Activated T-helper 2 cell treated with anti-CD3 and anti-CD28 coated beads, Interferon-gamma antibody, Interleukin-2, Interleukin-4, amounts not matched to agents 10 μg/mL and 5 μg/mL and 100 μg/mL, durations not matched to agents 14 hours and 24 hours and 36 hours (primary cell): Measurements from ENCODE around the gene C17orf100. TPM values are rescaled to one million over a fixed set of nuclear protein-coding genes. Genes with fewer than 3 reads are reported as not detected.
"Not testable (repeated sequence)": the region's sequence is repeated elsewhere in the genome, so short reads cannot be mapped to it uniquely, and the experiment has no call there.

Experiments
- DNase-seq: peaks from one replicate; pipeline ENCODE4 v3.0.0; 2021; ENCODE audit warnings: low spot score
- H3K27ac Mint-ChIP-seq: one replicate; pipeline ENCODE4 v1.8.0; 2021; ENCODE audit warnings: mixed read lengths
- H3K27me3 Mint-ChIP-seq: one replicate; pipeline ENCODE4 v1.8.0; 2021; ENCODE audit warnings: low read depth, mixed read lengths
- H3K36me3 Mint-ChIP-seq: one replicate; pipeline ENCODE4 v1.8.0; 2021; ENCODE audit warnings: low read depth, mixed read lengths
- H3K4me1 Mint-ChIP-seq: one replicate; pipeline ENCODE4 v1.8.0; 2021; ENCODE audit warnings: low read depth, mixed read lengths
- H3K4me3 Mint-ChIP-seq: one replicate; pipeline ENCODE4 v1.8.0; 2021; ENCODE audit warnings: low read depth, mild to moderate bottlenecking, moderate library complexity, mixed read lengths
- H3K9me3 Mint-ChIP-seq: one replicate; pipeline ENCODE4 v1.8.0; 2021; ENCODE audit warnings: mixed read lengths
- intact Hi-C: fragments of 100-400 bp; cut with micrococcal nuclease; formaldehyde crosslinking; loops from one replicate; pipeline ENCODE4 v1.15.1; 2023
- total RNA-seq: library from RNA; stranded (reverse); gene quantifications from 2 replicates; pipeline ENCODE4 v1.2.3, GENCODE V29; 2022

C17orf100 gene
- total RNA-seq, 1 donor from 2014 or later, result 2.0 TPM

- H3K27ac Mint-ChIP-seq, result no peak overlapping the region
- peaks cover under 1% of the 10 kb centered on the region for H3K27me3 Mint-ChIP-seq
- H3K4me3 Mint-ChIP-seq, result no peak overlapping the region
- intact Hi-C loops, result loop anchor here (10.0 kb wide), 3 partner anchors 203 to 1163 kb away; partner anchors contain the start of genes DERL2, MIS12, NLRP1 and PIMREG
- H3K36me3 Mint-ChIP-seq, result peaks cover 62% of the 10 kb centered on the region
- no peaks in the 10 kb centered on the region for H3K9me3 Mint-ChIP-seq
- no peak for DNase-seq
- H3K4me1 Mint-ChIP-seq, result peaks cover 58% of the 10 kb centered on the region
Measured at GRCh38 chr17:6648181-6648580, 3.4 kb upstream of the C17orf100 start.

DNA sequence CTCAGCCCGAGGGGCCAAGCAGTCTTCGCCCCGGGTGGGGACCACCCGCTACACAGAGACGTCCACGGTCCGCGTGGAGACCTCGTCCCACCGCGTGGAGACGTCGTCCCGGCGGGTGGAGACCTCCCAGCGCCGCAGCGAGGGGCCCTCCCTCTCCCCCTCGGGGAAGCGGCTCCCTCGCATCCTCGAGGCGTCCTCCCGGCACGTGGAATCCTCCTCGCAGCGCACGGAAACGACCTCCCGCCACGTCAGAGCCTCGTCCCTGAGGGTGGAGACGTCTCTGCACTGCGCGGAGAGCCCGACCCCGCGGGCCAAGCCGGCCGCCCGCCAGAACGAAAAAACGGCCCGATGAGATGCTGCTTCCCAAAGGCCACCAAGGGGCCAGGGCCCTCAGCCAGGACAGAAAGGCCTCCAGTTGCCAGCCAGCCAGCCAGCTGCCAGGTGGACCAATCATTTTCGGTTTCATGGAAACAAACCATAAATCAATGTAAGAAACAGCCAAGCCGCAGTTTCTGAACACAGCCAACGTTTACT is 424 bp downstream of the C17orf100 start:
- Mint-ChIP-seq H3K36me3 (peaks cover 30% of the 10 kb centered on the region), H3K9me3 (no peaks in the 10 kb centered on the region), H3K27ac (no peak overlapping the region), H3K27me3 (peaks cover 25% of the 10 kb centered on the region), H3K4me3 (peak overlapping the region; percentile 45), H3K4me1 (peaks cover 49% of the 10 kb centered on the region)
- no peak for DNase-seq
- intact Hi-C loops, result loop anchor here (1.0 to 10.0 kb wide), 3 partner anchors 12 to 363 kb away; partner anchors contain the start of genes KIAA0753 and XAF1

GRCh38 chr17:6654841-6655731 is 3.5 kb downstream of the C17orf100 start:
- no peak for DNase-seq
- H3K27me3 Mint-ChIP-seq, result peaks cover 34% of the 10 kb centered on the region
- peaks cover 39% of the 10 kb centered on the region for H3K4me1 Mint-ChIP-seq
- peaks cover 8% of the 10 kb centered on the region for H3K36me3 Mint-ChIP-seq
- H3K9me3 Mint-ChIP-seq, result no peaks in the 10 kb centered on the region
- peak overlapping the region; percentile 76 for H3K4me3 Mint-ChIP-seq
- intact Hi-C loops, result loop anchor here (10.0 kb wide), 1 partner anchor 100 kb away; the partner anchor contains the start of gene XAF1
- H3K27ac Mint-ChIP-seq, result no peak overlapping the region

GRCh38 chr17:6655732-6656361 is 4.3 kb downstream of the C17orf100 start:
- H3K27ac Mint-ChIP-seq, H3K36me3 Mint-ChIP-seq, H3K9me3 Mint-ChIP-seq, DNase-seq: not testable (repeated sequence)
- H3K4me1 Mint-ChIP-seq, result peaks cover 41% of the 10 kb centered on the region
- H3K27me3 Mint-ChIP-seq, result peaks cover 41% of the 10 kb centered on the region
- intact Hi-C loops, result loop anchor here (10.0 kb wide), 1 partner anchor 99 kb away; the partner anchor contains the start of gene XAF1
- H3K4me3 Mint-ChIP-seq, result peak overlapping the region; percentile 76

DNA sequence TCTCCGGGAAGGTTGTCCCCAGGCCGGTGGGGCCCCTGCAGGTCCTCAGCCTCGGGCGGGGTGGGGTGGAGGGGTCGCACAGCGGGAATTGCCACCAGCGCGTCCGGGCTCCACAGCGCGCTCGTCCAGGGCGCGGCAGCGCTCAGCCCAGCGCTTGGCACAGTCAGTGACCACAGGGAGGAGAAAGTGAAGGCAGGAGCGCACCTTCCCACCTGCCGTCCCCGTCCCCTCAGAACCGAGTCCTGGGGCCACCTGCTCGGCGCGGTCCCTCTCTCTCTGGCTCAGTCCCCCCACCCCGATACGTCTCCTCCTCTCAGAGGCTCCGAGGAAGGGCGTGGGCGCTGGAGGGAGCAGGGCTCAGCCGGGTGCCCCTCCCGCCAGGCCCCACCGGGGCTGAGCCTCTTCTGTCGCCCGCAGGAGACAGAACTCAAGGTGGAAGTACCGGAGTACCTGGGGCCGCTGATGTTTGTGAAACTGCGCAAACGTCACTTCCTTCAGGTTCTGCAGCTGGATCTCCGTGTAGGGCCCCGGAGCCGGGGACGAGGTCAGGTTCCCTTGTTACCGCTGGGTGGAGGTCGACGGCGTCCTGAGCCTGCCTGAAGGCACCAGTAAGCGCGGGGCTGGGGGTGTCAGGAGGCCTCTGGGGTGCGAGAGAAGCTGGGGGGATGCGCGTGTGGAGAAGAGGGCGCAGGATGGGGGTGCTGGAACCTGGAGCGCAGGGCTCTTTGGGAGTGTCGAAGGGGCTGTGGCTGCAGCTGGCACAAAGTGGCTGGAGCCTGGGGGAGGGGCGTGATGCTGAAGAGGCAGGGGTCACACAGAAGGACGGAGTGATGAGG is 5.5 kb downstream of the C17orf100 start:
- intact Hi-C loops, result loop anchor here (10.0 kb wide), 1 partner anchor 98 kb away; the partner anchor contains the start of gene XAF1
- Mint-ChIP-seq H3K4me1 (peaks cover 50% of the 10 kb centered on the region), H3K4me3 (peak overlapping the region; percentile 77), H3K27me3 (peaks cover 45% of the 10 kb centered on the region)
- not testable (repeated sequence) for H3K9me3 Mint-ChIP-seq, H3K27ac Mint-ChIP-seq, H3K36me3 Mint-ChIP-seq
- DNase-seq, result peak; percentile 54

DNA sequence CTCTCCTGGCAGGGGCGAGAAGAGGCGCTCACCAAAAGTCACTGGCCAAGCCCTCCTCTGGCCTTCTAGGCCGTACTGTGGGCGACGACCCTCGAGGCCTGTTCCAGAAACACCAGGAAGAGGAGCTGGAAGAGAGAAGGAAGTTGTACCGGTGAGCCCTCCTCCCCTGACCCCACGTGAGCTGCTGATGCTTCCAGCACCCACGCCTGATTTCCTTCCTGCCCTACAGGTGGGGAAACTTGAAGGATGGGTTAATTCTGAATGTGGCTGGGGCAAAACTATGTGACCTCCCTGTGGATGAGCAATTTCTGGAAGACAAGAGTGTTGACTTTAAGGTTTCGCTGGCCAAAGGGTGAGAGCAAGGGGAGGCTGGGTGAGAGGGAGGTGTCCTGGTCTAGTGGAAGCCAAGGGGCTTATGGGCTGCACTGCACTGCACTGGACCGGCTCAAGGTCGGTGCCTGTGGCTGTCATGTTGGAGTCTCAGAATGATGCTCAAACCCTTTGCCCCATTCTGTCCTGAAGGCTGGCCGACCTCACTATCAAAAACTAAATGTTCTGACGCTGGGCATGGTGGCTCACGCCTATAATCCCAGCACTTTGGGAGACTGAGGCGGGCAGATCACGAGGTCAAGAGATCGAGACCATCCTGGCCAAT is 6.2 kb downstream of the C17orf100 start:
- peaks cover 52% of the 10 kb centered on the region for H3K27me3 Mint-ChIP-seq
- DNase-seq, result no peak
- no peak overlapping the region for H3K27ac Mint-ChIP-seq
- H3K4me1 Mint-ChIP-seq, result peaks cover 45% of the 10 kb centered on the region
- peaks cover 6% of the 10 kb centered on the region for H3K36me3 Mint-ChIP-seq
- intact Hi-C loops, result loop anchor here (10.0 kb wide), 1 partner anchor 97 kb away; the partner anchor contains the start of gene XAF1
- H3K9me3 Mint-ChIP-seq, result no peaks in the 10 kb centered on the region
- peak overlapping the region; percentile 77 for H3K4me3 Mint-ChIP-seq

DNA sequence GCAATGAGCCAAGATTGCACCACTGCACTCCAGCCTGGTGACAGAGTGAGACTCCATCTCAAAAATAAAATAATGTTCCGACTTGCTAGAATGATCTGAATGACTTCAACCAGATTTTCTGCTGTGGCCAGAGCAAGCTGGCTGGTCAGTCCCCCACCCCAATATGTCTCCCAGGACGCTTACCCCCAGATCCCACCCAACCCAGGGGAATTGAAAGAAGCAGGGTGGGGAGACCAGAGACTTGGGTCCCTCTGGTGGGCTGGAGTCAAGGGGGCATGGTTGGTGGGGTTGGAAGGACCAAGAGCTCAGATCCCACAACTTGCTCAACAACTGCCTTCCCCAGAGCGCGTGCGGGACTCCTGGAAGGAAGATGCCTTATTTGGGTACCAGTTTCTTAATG is 6.8 kb downstream of the C17orf100 start:
- Mint-ChIP-seq H3K4me1 (peaks cover 43% of the 10 kb centered on the region), H3K27me3 (peaks cover 52% of the 10 kb centered on the region)
- H3K4me3 Mint-ChIP-seq, H3K27ac Mint-ChIP-seq, H3K9me3 Mint-ChIP-seq, H3K36me3 Mint-ChIP-seq, DNase-seq: not testable (repeated sequence)
- intact Hi-C loops, result loop anchor here (10.0 kb wide), 1 partner anchor 96 kb away; the partner anchor contains the start of gene XAF1

GRCh38 chr17:6660101-6660500 is 8.5 kb downstream of the C17orf100 start:
- no peak overlapping the region for H3K4me3 Mint-ChIP-seq

GRCh38 chr17:6660805-6661463 is 9.4 kb downstream of the C17orf100 start:
- H3K9me3 Mint-ChIP-seq, result no peaks in the 10 kb centered on the region
- peaks cover 3% of the 10 kb centered on the region for H3K36me3 Mint-ChIP-seq
- intact Hi-C loops, result loop anchor here (5.0 to 10.0 kb wide), 2 partner anchors 84 to 234 kb away; no protein-coding TSS in a partner anchor
- H3K27ac Mint-ChIP-seq, result no peak overlapping the region
- peaks cover 29% of the 10 kb centered on the region for H3K4me1 Mint-ChIP-seq
- peaks cover 36% of the 10 kb centered on the region for H3K27me3 Mint-ChIP-seq
- DNase-seq, result no peak
- peak overlapping the region; percentile 2 for H3K4me3 Mint-ChIP-seq

More at GRCh38 chr17:6660101-6660500, 8.5 kb downstream of the C17orf100 start:
- Mint-ChIP-seq H3K27me3 (peaks cover 42% of the 10 kb centered on the region), H3K9me3 (no peaks in the 10 kb centered on the region), H3K36me3 (peaks cover 3% of the 10 kb centered on the region), H3K27ac (no peak overlapping the region), H3K4me1 (peaks cover 35% of the 10 kb centered on the region)
- DNase-seq, result no peak
- intact Hi-C loops, result loop anchor here (5.0 to 10.0 kb wide), 2 partner anchors 83 to 235 kb away; no protein-coding TSS in a partner anchor

DNA sequence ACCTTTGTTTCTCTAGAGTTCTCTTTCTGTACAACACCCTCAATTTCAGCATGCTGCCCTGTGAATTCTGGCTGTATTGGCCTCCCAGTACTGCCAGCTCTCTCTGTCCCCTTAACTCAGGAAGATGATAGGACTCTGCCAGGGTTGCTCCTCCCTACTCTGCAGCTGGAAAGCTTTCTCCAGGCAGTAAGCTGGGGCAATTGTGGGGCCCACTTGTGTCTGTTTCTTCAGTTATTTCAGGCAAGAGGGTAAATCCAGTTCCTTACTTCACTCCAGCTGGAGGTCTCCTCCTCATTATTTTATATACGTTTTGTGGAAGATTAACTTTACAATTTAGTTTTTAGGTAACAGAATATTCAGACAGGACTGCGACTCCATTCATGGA is 9.9 kb downstream of the C17orf100 start:
- no peak overlapping the region for H3K4me3 Mint-ChIP-seq
- H3K27ac Mint-ChIP-seq, result no peak overlapping the region
- no peaks in the 10 kb centered on the region for H3K9me3 Mint-ChIP-seq
- no peak for DNase-seq
- H3K36me3 Mint-ChIP-seq, result peaks cover 3% of the 10 kb centered on the region
- peaks cover 29% of the 10 kb centered on the region for H3K4me1 Mint-ChIP-seq
- intact Hi-C loops, result loop anchor here (5.0 to 10.0 kb wide), 2 partner anchors 84 to 233 kb away; no protein-coding TSS in a partner anchor
- H3K27me3 Mint-ChIP-seq, result peaks cover 32% of the 10 kb centered on the region

DNA sequence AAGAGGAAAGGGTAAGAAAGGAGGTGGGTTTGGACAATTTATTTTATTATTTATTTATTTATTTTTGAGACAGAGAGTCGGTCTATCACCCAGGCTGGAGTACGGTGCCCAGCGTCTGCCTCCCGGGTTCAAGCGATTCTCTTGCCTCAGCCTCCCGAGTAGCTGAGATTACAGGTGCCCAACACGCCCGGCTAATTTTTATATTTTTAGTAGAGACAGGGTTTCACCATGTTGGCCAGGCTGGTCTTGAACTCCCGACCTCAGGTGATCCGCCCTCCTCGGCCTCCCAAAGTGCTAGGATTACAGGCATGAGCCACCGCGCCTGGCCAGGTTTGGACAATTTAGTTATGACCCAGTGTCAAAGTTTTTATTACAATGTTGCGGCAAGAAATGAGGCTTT is 11.6 kb downstream of the C17orf100 start:
- H3K4me3 Mint-ChIP-seq, DNase-seq, H3K9me3 Mint-ChIP-seq, H3K27ac Mint-ChIP-seq, H3K36me3 Mint-ChIP-seq: not testable (repeated sequence)
- H3K4me1 Mint-ChIP-seq, result peaks cover 27% of the 10 kb centered on the region
- H3K27me3 Mint-ChIP-seq, result peaks cover 34% of the 10 kb centered on the region
- intact Hi-C loops, result loop anchor here (5.0 to 10.0 kb wide), 2 partner anchors 86 to 232 kb away; no protein-coding TSS in a partner anchor
